ENCODE measurements around the gene MAB21L3.
"Not testable (repeated sequence)": the region's sequence is repeated elsewhere in the genome, so short reads cannot be mapped to it uniquely, and the experiment has no call there.

Gene MAB21L3

DNA sequence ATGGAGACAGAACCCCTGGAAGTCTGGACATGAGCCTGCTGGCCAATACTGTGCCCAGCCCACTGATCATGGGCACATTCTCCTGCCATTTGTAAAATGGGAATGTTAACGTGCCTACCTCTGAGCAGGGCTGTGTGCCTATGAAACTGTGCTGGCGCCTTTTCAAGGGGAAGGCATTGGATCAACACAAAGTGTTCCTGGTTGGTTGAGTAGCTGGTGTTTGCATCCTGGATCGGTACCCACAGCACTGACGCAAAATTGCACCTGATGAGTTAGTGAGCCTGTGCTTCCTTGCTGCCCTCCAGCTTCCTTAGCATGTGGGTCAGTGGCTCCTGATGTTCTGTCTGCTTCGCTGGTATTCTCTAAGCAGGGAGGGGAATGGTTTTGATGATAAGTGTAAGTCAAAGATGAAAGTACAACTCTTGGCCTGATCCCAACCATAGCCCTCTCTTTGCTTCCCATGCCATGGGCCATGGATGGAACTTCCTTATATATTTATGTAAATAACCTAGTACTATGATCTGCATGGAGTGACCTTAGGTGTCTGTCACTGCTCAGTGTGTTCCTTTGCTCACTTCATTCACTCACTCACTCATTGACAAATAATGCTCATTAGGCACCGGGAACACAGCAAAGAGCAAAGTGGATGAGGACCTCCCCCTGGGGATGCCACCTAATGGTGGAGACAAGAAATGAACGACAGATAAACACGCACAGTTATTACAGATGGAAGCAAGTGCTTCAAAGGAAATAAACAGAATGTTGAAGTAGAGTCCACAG, 22.7 kb downstream of the MAB21L3 start:
- no peak for DNase-seq (ENCODE audit: low read depth in 2 of 2, low spot score in 1 of 2)

DNA sequence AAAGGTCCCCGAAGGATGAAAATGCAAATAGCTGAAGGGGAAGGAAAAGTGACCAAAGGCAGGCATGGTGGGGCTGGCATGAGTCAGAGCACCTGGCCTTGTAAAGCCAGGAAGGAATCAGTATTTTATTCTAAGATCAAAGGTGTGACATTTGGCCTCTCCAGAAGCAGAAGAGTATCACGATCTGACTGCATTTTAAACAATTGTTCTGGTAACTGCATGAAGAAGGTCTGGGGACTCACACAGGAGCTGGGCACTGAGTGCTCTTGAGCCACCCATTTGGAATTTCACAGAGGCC, 23.2 kb downstream of the MAB21L3 start:
- no peak for DNase-seq (ENCODE audit: low read depth in 2 of 2, low spot score in 1 of 2)

DNA sequence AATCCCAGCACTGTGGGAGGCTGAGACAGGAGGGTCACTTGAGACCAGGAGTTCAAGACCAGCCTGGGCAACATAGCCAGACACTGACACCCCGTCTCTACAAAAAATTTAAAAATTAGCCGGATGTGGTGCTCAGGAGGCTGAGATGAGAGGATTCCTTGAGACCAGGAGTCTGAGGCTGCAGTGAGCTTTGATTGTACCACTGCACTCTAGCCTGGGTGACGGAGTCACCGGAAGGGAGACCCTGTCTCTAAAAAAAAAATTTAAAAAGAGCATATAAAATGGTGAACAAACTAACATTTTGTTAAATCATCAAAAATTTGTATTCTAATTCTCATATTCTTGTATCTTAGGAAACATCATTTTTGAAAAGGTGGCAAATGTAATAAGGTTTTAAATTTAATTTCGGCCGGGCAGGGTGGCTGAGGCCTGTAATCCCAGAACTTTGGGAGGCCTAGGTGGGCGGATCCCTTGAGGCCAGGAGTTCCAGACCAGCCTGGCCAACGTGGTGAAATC, 27.1 kb downstream of the MAB21L3 start:
- DNase-seq (ENCODE audit: low read depth in 2 of 2, low spot score in 1 of 2), result no peak

DNA sequence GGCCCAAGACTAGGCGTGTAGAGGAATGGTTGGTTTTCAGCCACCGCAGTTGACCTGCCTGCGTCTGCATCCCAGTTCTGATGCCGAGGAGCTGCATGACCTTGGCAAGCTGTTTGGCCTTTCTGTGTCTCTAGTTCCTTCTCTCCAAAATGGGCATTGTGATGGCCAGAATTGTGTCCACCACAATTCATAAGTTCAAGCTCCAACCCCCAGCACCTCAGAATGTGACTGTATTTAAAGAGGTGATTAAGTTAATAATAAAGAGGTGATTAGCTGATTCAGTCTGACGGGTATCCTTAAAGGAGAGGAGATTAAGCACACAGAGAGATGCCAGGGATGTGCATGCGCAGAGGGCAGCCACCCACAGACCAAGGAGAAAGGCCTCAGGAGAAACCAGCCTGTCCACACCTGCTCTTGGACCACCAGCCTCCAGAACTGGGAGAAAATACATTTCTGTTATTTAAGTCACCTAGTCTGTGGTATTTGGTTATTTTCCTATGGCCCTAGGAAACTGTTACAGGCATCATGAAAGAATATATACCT, 28.5 kb downstream of the MAB21L3 start:
- DNase-seq (ENCODE audit: low read depth in 2 of 2, low spot score in 1 of 2), result no peak

DNA sequence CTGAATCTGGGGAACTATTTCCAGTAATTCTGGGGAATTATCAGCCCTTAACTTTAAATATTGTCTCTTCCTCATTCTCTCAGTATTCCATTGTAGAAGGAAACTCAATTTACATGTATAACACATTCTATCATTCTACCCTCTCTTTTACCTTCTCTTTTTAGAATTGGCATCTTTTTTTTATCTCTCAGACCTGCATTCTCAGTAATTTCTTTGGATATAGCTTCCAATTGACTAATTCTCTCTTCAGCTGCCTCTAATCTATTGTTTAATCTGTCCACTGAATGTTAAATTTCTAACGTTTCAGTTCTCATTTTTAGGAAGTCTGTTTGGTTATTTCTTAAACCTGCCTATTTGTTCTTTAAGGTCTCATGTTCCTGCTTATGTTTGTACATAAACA, 33.0 kb downstream of the MAB21L3 start:
- DNase-seq (ENCODE audit: low read depth in 2 of 2, low spot score in 1 of 2), result no peak

DNA sequence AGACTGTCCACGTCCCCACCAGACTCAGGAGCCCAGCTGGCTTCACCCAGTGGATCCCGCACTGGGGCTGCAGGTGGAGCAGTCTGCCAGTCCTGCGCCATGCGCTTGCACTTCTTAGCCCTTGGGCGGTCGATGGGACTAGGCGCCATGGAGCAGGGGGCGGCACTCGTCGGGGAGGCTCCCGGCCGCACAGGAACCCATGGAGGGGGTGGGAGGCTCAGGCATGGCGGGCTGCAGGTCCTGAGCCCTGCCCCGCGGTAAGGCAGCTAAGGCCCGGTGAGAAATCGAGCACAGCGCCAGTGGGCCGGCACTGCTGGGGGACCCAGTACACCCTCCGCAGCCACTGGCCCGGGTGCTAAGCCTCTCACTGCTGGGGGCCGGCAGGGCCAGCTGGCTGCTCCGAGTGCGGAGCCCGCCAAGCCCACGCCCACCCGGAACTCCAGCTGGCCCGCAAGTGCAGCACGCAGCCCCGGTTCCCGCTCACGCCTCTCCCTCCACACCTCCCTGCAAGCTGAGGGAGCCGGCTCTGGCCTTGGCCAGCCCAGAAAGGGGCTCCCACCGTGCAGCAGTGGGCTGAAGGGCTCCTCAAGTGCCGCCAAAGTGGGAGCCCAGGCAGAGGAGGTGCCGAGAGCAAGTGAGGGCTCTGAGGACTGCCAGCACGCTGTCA, 35.4 kb downstream of the MAB21L3 start:
- DNase-seq (ENCODE audit: low read depth in 2 of 2, low spot score in 1 of 2), result not testable (repeated sequence)

DNA sequence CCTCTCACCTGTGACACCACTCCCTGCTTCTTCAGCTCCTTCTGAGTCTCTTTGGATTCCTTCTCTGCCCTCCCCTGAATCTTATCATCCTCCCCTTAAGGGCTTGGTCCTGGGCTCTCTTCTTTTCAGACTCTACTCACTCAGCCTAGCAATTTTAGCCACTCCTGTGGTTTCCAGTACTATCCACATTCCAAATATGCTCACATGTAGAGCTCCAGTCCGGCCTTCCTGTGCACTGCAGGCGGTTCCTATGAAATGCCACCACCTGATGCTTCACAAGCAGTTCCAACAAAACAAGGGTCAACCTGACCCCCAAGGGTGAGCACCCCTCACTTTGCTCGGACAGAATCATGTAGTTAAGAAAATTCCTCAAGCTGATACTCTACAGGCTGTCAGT, 35.9 kb downstream of the MAB21L3 start:
- DNase-seq (ENCODE audit: low read depth in 2 of 2, low spot score in 1 of 2), result no peak

DNA sequence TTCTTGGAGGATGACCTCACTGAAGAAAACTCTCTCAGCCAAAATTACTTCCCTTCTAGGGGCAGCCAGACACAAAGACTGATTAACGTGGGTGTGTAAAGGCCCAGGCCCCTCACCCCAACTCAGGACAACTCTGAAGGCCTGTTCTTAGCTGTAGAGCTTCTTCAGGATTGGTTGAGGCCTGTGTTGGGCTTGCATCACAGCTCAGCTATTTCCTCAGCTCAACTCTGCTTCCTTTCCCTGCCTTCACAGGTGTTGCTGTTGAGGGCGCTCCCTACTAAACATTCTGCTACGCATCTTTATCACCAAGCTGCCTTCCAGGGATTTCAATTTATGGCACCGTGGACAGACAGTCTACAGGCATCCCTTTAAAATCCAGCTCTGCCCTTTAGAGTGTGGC, 36.8 kb downstream of the MAB21L3 start:
- DNase-seq (ENCODE audit: low read depth in 2 of 2, low spot score in 1 of 2), result no peak

DNA sequence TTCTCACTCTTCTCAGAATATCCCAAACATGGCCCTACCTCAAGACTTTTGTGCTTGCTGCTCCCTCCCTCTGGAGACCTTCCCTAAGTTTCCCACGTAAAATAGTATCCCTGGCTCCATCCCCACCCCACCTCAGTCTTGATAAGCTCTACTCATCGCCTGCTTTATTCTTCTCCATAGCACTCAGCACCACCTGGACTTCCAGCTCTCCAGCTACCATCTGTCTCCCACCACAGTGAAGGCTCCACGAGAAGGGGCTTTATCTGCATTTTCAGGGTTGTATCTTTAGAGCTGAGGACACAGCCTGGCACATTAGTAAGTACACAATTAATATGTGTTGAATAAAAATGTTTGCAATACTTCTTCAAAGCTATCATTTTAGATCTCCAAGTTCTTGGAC, 37.8 kb downstream of the MAB21L3 start:
- DNase-seq (ENCODE audit: low read depth in 2 of 2, low spot score in 1 of 2), result no peak

DNA sequence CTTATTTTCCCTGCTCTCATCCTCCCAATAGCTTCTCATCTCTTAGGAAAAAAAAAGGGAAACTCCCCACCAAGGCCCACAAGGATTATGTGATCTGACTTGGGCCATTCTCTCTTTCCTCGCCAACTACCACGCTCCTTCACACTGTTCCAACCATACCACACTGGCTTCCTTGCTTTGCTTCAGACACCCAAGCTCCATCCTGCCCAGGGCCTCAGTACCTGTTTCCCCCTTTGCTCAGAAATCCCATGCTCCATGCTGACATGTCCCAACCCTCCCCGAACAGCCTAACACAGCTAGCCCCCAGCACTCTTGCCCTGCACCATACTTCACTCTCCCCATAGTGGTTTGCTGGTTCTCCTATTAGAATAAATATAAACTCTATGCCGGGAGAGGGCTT, 39.2 kb downstream of the MAB21L3 start:
- no peak for DNase-seq (ENCODE audit: low read depth in 2 of 2, low spot score in 1 of 2)

DNA sequence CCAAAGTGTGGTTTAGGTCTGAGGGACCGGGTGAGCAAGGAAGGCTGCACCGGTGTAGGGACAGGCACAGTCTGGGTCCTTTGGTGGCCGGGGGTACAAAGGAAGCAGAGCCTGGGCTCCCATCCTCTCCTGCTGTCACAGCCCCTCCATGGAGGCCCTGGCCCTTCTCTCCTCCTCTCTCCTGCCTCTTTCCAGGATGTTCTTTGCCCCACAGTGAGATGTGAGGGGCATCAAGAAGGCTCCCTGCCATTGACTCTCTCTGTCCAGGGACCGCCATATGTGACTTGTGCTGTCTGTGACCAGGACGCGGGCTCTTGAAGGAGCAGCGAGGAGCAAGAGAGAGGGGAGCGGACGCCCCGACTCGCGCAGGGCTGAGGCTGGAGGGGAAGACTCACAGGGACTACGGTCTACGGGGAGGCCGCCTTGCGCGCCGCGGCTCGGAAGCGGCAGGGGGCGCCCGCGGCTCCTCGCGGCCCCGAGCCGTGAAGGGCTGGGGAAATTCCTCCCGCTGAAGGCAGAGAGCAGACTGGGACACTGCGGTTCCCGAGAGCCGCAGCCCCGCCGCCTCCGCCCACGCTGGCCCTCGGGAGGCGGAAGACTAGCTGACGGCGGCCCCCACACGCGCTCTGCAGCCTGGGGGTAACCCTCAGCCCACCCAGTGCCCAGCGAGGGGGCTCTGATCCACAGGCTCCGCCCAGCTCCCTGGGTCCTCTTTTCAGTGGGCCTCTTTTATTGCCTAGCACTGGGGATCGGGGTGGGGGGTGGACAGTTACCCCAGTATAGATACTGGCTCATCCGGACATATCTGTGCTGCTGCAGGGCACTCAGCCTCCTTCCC, 40.8 kb downstream of the MAB21L3 start:
- peak; percentile 40 to 61 for DNase-seq (ENCODE audit: low read depth in 2 of 2, low spot score in 1 of 2)

DNA sequence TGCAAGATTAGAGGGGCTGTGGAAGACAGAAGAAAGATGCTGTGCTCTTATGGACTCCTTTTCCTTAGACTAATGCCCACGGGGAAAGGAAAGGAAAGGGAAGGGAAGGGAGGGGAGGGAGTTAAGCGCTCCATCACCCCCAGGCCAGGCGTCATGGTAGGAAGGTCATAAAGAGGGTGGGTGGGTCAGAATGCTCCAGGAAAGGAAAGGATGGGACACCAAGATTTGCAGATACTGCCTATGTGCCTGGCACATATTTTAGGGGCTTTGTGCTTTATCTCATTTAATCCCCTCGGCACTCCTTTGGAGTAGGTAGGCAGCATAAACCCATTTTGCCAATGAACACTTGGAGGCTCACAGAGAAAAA, 41.4 kb downstream of the MAB21L3 start:
- DNase-seq (ENCODE audit: low read depth in 2 of 2, low spot score in 1 of 2), result no peak

DNA sequence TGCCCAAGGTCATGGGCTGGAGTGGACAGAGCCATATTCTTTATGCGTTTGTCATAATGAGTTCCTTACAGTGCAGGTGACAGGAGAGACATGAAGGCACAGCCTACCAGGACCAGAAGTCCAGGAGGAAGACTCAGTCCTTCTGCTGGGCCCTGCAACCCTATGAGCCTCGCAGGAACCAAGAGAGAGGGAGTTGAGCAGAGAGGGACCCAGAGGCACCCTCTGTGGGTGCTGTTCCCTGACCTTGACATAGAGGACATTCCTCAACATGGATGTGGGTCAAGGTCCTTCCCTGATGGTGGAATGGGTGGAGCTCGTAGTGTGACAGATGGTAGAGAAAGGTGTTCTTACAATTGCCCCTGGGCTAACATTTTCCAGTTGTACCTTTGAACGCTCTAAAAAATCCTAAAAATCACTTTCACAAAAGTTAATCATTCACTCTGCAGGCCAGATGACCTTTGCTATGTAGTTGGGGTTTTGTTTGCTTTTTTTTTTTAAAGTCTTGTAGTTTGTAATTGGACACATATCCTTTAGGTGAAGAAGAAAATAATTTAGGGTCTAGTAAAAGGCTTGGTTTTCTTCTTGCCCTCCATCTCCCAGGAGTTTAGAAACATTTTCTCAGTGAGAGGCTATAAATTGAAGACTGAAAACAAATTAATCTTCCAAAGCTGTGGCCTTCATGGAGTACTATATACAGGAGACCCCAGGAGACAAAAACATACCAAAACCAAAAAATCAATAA, 41.9 kb downstream of the MAB21L3 start:
- DNase-seq (ENCODE audit: low read depth in 2 of 2, low spot score in 1 of 2), result no peak

DNA sequence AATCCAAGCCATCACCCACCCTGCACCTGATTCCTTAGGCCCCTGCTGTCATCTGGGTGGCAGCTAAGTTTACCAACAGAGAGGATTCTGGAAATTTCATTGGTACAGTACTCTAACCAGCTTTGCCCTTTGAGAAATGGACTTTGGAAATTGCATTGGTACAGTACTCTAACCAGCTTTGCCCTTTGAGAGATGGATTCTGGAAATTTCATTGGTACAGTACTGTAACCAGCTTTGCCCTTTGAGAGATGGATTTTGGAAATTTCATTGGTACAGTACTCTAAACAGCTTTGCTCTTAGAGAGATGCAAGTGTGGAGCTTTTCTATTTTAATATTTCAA, 42.5 kb downstream of the MAB21L3 start:
- DNase-seq (ENCODE audit: low read depth in 2 of 2, low spot score in 1 of 2), result no peak

DNA sequence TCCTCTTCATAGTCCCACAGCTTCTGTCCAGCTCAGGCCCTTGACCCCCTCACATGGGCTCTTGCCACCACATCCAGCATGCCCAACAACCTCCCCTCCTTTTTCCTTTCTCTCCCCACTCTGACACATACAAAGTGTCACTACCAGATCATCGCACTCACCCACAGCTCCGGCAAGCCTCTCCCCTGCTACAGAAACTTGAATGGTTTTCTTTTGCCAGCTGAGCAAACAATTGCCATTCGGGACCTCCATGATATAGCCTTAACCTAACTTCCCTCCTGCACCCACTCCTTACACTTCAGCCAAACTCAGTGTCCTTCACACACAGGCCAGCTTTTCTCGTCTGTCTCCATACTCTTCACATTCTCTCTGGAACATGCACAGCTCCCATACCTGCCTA, 43.3 kb downstream of the MAB21L3 start:
- DNase-seq (ENCODE audit: low read depth in 2 of 2, low spot score in 1 of 2), result no peak

DNA sequence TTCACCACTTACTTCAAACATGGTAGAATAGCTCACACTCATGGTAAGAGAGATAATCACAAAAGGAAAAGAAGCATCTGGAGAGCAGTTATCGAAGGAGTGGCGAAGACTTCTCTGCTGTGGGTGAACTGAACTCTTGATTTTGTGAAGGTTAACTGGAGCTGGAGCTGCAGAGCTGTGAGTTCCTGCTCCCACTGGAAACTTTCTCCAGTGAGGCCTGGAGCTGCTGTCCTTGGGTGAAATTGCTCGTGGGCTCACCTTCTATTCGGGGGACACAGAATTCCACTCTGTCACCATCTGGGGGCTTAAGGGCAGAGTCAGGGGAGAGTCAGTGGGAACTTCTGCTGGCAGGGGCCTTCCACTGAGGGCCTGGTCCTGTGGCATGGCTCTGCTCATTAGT, 45.9 kb downstream of the MAB21L3 start:
- no peak for DNase-seq (ENCODE audit: low read depth in 2 of 2, low spot score in 1 of 2)

DNA sequence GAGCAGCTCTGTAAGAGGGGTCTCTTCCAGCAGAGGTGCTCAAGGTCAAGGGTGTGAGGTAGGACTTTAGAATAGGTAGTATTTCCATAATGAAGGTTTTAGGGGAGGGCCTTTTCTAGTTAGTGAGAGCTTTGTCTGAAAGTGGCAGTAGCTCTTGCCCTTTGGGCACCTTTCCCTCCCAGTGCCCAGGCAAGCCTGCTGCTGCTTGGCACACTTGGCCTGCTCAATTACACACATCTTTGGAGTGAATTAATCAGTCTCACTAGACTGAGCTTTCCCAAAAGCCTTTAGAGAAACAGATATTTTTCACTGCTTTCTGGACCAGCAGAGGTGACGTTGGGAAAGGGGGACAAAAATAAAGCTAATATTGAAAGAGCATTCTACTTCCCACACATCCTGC, 48.0 kb downstream of the MAB21L3 start:
- no peak for DNase-seq (ENCODE audit: low read depth in 2 of 2, low spot score in 1 of 2)

DNA sequence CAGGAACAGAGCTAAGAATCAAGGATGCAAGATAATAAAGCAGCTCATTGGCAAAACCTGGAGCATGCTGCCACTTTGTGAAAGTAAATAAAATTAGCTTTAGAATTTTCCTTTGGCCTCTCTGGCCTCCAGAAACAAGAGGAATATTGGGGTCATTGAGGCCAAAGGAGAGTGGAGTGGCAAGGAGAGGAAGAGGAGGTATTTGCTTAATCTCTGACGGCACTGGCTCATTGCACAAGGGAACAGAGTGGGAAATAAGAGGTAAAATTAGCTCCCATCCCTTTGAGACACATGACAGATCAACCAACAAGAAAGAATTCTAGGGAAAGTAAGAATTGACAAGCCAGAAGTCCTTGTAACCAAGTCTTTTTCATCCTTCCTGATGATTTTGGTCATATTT, 48.4 kb downstream of the MAB21L3 start:
- DNase-seq (ENCODE audit: low read depth in 2 of 2, low spot score in 1 of 2), result no peak

DNA sequence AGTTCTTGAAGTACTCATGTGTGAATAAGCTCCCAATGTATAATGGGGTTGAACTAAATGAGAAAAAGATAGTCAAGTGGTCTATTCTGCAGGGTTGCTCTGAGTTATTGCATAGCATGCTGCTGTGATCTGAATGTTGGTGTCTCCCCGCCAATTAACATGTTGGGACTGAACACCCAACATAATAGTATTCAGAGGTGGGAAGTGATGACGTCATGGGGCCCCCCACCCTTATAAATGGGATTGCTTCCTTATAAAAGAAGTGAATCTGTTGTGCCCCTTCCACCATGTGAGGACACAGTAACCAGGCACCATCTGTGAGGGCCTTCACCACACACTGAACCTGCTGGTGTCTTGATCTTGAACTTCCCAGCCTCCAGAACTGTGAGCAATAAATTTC, 50.2 kb downstream of the MAB21L3 start:
- no peak for DNase-seq (ENCODE audit: low read depth in 2 of 2, low spot score in 1 of 2)

DNA sequence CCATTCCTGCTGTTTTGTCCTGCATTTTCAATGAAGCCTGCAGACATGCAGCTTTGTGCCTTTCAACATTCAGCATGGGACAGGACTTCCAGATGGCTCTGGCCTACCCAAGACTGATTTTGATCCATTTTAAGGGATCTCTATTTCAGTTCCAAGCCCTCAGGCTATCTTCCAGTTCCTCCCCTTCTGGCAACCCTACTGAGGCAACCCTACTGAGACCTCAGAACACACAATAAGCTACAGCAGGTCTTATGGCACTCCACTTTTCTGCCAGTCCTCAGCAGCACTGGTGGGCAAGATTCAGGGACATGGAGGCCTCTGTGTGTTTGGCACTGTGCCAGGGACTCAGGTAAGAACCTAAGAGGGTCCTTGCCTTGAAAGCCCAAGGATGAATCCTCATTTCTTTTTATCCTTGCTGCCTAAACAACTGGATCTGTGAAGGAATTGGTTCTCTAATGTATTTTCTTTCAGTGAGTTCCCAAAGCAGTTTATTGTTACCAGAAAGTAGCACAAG, 50.7 kb downstream of the MAB21L3 start:
- DNase-seq (ENCODE audit: low read depth in 2 of 2, low spot score in 1 of 2), result no peak

DNA sequence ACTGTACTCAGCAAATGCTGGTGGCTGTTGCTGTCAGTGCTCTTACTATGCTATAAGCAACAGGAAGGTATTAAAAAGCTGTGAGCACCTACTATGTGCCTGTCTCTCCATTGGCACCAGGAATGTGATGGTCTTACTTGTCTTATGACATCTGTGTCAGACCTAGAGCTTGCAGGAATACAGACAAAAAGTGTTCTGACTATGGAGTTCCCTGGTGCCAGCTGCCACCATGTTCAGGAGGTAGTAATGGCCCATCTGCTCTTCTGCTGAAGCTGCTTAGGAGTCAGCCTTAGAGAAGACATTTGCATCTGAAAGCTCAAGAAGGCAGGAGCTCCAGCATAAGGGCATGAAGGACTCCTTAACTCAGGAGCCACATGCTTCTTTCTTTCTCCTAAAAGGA, 52.3 kb downstream of the MAB21L3 start:
- no peak for DNase-seq (ENCODE audit: low read depth in 2 of 2, low spot score in 1 of 2)
